SK-N-SH (cell line): ENCODE measurements around the gene FAM120B.

Source experiments
- CHD2 ChIP-seq: fragments of 150-350 bp; IDR thresholded peaks from 2 replicates; pipeline ENCODE4 v1.6.1; 2018; ENCODE audit warnings: low read length; ENCODE audit not compliant: partially characterized antibody
- CTCF ChIP-seq: fragments of 200-600 bp; sonication (generic); IDR thresholded peaks from 2 replicates; pipeline ENCODE4 v1.6.1; 2017; ENCODE audit warnings: antibody characterized with exemption, mild to moderate bottlenecking, moderate library complexity
- NFIC ChIP-seq: IDR thresholded peaks from 2 replicates; pipeline ENCODE4 v1.4.0; 2012; ENCODE audit warnings: borderline replicate concordance
- POLR2AphosphoS5 ChIP-seq: IDR thresholded peaks from 2 replicates; pipeline ENCODE4 v1.6.1; 2012; ENCODE audit warnings: low read depth, low read length
- TAF1 ChIP-seq: IDR thresholded peaks from 2 replicates; pipeline ENCODE4 v1.6.1; 2012; ENCODE audit warnings: low read depth, mild to moderate bottlenecking, low read length, moderate library complexity, borderline replicate concordance
- TCF12 ChIP-seq: IDR thresholded peaks from 2 replicates; pipeline ENCODE4 v1.4.0; 2012
- ZBTB33 ChIP-seq: IDR thresholded peaks from 2 replicates; pipeline ENCODE4 v1.4.0; 2012; ENCODE audit warnings: low read depth, borderline replicate concordance
- TF ChIP-seq, protein P1 (sequence below): IDR thresholded peaks from 2 replicates; pipeline ENCODE4 v1.4.0; 2012; ENCODE audit warnings: low read depth
- TF ChIP-seq, protein P2 (sequence below): fragments of 150-350 bp; IDR thresholded peaks from 2 replicates; pipeline ENCODE4 v1.6.1; 2017; ENCODE audit warnings: antibody characterized with exemption, low read length, low read depth, borderline replicate concordance

DNA sequence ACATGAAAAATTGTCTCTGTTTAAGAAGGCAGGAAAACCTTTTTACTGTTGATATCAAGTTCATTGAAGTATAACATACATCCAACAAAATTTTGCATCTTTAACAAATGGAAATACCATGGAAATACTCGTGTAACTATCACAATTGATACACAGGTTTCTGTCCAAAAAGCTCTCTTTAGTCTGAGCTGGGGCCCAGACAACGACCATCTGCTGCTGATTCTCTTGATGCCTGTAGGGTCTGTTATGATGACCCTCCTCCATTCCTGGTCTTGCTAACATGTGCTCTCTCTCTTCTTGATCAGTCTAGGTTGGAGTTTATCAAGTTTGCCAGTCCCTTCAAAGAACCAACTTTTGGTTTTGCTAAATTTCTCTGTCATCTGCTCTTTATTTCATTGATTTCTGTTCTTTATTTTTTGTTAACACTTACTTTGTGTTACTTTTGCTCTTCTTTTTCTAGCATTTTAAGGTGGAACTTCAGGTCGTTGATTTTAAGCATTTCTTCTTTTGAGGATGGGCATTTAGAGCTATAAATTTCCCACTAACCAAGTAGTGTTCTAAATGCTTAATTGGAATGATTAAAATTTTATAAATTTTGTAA is 129.8 kb downstream of the FAM120B start:
- no peak for TF ChIP-seq ZBTB33
- TF ChIP-seq POLR2AphosphoS5, result no peak
- TF ChIP-seq, protein P1, sequence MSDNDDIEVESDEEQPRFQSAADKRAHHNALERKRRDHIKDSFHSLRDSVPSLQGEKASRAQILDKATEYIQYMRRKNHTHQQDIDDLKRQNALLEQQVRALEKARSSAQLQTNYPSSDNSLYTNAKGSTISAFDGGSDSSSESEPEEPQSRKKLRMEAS, result no peak
- no peak for TF ChIP-seq CTCF
- no peak for TF ChIP-seq TAF1
- TF ChIP-seq CHD2, result no peak
- TF ChIP-seq, protein P2, sequence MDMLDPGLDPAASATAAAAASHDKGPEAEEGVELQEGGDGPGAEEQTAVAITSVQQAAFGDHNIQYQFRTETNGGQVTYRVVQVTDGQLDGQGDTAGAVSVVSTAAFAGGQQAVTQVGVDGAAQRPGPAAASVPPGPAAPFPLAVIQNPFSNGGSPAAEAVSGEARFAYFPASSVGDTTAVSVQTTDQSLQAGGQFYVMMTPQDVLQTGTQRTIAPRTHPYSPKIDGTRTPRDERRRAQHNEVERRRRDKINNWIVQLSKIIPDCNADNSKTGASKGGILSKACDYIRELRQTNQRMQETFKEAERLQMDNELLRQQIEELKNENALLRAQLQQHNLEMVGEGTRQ, result no peak
- TF ChIP-seq TCF12, result no peak
- TF ChIP-seq NFIC, result no peak
